GM12872 (cell line): ENCODE measurements around the gene TGFBI.

ENCODE experiments used
- TF ChIP-seq, protein P1 (sequence below): IDR thresholded peaks from 3 replicates; pipeline ENCODE4 v1.5.1; 2011; ENCODE audit warnings: low read depth, mild to moderate bottlenecking, low read length, moderate library complexity; ENCODE audit not compliant: insufficient read depth

TGFBI gene

DNA sequence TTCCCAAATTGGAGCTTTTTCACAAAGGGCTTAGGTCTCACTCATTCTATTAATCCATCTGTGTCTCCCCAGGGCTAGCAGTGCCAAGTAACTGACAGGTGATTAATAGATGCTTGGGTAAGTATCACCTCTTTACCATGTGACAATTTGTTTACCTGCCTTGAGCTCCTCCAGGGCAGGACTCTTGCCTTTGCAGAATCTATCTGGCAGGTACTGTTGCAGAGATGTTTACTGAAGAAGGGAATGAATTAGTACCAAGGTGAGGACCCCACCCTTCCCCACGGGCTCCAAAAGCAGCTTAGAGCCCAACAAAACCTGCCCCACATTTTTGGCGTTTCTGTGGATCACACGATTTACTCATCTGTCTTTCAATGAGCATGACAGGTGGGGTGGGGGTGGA, 698 bp upstream of the TGFBI start:
- TF ChIP-seq, protein P1, sequence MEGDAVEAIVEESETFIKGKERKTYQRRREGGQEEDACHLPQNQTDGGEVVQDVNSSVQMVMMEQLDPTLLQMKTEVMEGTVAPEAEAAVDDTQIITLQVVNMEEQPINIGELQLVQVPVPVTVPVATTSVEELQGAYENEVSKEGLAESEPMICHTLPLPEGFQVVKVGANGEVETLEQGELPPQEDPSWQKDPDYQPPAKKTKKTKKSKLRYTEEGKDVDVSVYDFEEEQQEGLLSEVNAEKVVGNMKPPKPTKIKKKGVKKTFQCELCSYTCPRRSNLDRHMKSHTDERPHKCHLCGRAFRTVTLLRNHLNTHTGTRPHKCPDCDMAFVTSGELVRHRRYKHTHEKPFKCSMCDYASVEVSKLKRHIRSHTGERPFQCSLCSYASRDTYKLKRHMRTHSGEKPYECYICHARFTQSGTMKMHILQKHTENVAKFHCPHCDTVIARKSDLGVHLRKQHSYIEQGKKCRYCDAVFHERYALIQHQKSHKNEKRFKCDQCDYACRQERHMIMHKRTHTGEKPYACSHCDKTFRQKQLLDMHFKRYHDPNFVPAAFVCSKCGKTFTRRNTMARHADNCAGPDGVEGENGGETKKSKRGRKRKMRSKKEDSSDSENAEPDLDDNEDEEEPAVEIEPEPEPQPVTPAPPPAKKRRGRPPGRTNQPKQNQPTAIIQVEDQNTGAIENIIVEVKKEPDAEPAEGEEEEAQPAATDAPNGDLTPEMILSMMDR = no peak

DNA sequence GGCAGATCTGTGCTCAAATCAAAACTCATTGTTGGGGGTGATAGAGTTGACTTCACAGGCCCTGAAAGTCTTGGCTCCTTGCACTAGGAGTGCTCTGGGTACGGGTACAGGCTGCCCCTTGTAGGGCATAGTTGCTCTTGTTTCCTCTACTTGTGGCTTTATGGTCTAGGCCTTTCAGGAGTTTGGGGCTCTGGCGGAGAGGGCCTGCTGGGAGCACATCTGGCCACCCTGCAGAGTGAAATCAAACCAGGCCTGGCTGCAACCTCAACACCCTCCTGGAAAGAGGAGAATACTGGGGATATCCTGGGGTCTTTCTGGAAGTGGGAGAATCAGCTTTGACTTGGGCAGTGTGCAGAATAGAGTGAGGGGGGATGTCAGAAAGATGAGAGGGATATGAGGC, 1.5 kb downstream of the TGFBI start:
- TF ChIP-seq, protein P1 = no peak

DNA sequence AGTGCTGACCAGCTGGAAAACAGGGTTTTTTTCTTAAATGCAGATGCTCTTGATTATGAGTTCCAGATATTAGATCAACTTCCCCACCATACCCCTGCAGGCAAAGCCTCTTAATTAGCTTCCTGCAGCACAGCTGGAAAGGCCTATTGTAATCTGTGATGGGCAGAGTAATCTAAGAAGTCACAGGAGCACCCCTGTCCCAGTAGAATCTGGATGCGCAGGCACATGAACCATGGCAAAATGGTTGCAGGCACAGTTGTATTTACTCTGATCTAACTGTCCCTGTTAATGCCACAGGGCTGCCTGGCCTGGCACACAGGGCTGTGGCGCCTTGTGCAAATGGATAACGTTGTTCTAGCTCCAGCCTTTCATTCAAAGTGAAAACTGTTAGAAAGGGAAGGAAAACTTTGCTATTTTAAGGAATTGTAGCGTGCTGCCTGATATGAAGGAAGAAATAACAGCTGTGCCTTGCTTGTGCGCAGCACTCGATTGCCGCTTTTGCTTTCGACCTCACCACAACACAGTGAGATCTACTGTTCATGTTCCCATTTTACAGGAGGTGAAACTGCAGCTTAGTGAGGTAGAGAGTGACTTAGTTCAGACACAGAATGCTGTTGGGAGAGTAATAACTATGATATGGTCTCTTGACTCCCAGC, 2.3 kb downstream of the TGFBI start:
- TF ChIP-seq, protein P1 = no peak

DNA sequence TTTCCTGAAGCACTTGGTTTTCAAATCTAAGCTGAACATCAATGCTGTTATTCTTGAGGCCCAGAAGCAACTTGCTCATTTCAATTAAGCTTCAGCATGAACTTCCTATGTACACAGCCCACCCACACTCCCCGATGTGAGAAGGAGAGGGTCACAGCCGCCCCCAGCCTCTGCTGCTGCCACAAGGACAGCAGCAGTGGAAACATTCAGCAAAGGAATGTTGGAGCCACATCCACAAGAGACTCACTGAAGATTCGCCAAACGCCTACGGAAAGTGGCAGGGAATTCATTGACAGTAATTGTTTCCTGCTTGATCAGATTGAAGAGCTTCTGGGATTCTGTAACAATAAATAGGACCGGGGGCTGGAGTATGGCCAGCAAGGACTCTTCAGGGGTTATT, 2.9 kb downstream of the TGFBI start:
- TF ChIP-seq, protein P1 = no peak

DNA sequence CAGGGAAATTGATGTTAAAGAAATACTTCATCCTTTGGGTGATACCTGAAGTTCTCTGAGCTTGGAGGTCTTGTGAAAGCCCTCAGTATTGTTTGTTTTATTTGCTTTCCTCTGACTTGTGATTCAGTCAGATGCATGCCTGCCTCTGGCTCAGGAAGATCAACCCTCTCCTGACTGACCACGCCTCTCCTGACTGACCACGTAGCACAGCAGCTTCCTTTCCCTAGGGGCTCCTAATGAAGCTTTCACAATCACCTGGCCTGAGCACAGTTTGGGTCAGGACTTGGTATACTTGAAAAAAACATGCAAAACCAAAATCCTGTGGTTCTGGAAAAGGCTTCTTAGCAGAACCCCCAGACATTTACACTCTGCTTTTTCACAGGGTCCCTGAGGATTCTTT, 3.8 kb downstream of the TGFBI start:
- TF ChIP-seq, protein P1 = no peak

DNA sequence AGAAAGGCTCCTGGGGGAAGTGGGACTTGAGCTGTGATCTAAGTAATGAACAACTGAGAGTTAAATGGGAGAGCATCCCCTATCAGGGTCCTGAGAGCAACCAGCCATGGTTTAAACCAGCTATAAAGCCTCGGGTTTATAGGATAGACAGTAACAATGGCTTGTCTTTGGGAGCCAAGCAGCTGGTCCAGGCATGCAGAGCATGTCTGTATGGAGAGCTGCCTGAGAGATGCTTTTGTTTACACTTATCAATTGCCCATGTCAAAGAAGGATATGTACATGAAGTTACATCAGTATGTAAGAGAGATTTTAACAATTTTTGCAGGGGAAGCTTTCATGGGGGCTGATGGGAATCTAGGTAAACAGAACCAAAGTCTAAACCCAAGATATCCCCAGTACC, 4.4 kb downstream of the TGFBI start:
- TF ChIP-seq, protein P1 = no peak

DNA sequence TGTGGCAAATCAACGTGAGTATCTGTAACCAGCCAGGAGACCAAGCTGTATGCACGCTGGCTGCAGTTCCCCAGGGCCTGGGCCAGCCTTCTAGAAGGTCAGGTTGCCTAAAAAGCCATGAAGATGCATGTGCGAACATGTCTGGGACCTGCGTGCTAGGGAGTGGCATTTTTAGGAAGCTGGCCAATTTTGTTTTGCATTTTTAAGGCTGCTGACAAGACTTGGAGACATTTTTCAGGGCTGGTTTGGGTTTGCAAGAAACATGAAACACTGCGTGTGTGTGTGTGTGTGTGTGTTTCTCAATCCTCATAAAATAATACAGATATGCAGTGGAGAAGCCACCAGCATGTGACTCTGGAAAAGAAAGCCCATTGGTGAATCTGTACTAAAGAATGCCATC, 5.1 kb downstream of the TGFBI start:
- TF ChIP-seq, protein P1 = no peak
